ENCODE results near the gene C12orf76. TPM values are rescaled to one million over a fixed set of nuclear protein-coding genes. Genes with fewer than 3 reads are reported as not detected.

The C12orf76 gene
- total and polyA plus RNA-seq, 2 of the 13 experiments (the other 11 are each of a cell fraction or from before 2014, with no cell fraction given): 15.8 to 38.4 TPM

GRCh38 chr12:109995686-109996482 is 52.4 kb downstream of the C12orf76 start, which contains the start of gene GIT2 (continued):
- TF ChIP-seq, protein P1, sequence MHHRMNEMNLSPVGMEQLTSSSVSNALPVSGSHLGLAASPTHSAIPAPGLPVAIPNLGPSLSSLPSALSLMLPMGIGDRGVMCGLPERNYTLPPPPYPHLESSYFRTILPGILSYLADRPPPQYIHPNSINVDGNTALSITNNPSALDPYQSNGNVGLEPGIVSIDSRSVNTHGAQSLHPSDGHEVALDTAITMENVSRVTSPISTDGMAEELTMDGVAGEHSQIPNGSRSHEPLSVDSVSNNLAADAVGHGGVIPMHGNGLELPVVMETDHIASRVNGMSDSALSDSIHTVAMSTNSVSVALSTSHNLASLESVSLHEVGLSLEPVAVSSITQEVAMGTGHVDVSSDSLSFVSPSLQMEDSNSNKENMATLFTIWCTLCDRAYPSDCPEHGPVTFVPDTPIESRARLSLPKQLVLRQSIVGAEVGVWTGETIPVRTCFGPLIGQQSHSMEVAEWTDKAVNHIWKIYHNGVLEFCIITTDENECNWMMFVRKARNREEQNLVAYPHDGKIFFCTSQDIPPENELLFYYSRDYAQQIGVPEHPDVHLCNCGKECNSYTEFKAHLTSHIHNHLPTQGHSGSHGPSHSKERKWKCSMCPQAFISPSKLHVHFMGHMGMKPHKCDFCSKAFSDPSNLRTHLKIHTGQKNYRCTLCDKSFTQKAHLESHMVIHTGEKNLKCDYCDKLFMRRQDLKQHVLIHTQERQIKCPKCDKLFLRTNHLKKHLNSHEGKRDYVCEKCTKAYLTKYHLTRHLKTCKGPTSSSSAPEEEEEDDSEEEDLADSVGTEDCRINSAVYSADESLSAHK (CRISPR knock-in tag; IDR thresholded peaks at IDR 0.05; ENCODE audit: borderline replicate concordance): no peak
- peak; percentile 89 for TF ChIP-seq UBTF (CRISPR knock-in tag; IDR thresholded peaks at IDR 0.05)
- TF ChIP-seq GPN1 (CRISPR knock-in tag; IDR thresholded peaks at IDR 0.05; ENCODE audit: borderline replicate concordance): no peak
- peak; percentile 67 for TF ChIP-seq GMEB1 (CRISPR knock-in tag; IDR thresholded peaks at IDR 0.05; ENCODE audit: borderline replicate concordance)
- TF ChIP-seq ZNF441 (CRISPR knock-in tag; IDR thresholded peaks at IDR 0.05; ENCODE audit: borderline replicate concordance): no peak; the same call in 1 of the 2 replicates
- TF ChIP-seq ZNF562 (CRISPR knock-in tag; IDR thresholded peaks at IDR 0.05; ENCODE audit: borderline replicate concordance): no peak
- TF ChIP-seq ZNF207 (IDR thresholded peaks at IDR 0.05; ENCODE audit: borderline replicate concordance): no peak
- peak; percentile 82; the same call in 1 of the 2 replicates for TF ChIP-seq IRF9 (CRISPR knock-in tag; IDR thresholded peaks at IDR 0.05; ENCODE audit: borderline replicate concordance)
- TF ChIP-seq MYPOP (CRISPR knock-in tag; IDR thresholded peaks at IDR 0.05): no peak
- peak; percentile 62 for TF ChIP-seq AGO2 (optimal IDR thresholded peaks at IDR 0.05; ENCODE audit: low read depth, low read length)
- TF ChIP-seq, protein P2, sequence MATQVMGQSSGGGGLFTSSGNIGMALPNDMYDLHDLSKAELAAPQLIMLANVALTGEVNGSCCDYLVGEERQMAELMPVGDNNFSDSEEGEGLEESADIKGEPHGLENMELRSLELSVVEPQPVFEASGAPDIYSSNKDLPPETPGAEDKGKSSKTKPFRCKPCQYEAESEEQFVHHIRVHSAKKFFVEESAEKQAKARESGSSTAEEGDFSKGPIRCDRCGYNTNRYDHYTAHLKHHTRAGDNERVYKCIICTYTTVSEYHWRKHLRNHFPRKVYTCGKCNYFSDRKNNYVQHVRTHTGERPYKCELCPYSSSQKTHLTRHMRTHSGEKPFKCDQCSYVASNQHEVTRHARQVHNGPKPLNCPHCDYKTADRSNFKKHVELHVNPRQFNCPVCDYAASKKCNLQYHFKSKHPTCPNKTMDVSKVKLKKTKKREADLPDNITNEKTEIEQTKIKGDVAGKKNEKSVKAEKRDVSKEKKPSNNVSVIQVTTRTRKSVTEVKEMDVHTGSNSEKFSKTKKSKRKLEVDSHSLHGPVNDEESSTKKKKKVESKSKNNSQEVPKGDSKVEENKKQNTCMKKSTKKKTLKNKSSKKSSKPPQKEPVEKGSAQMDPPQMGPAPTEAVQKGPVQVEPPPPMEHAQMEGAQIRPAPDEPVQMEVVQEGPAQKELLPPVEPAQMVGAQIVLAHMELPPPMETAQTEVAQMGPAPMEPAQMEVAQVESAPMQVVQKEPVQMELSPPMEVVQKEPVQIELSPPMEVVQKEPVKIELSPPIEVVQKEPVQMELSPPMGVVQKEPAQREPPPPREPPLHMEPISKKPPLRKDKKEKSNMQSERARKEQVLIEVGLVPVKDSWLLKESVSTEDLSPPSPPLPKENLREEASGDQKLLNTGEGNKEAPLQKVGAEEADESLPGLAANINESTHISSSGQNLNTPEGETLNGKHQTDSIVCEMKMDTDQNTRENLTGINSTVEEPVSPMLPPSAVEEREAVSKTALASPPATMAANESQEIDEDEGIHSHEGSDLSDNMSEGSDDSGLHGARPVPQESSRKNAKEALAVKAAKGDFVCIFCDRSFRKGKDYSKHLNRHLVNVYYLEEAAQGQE (IDR thresholded peaks at IDR 0.05; ENCODE audit: borderline replicate concordance in 1 of 2, low read depth in 1 of 2, low read length in 2 of 2): no peak

All from HepG2 (cell line).